PFSK-1 (cell line): ENCODE results near the gene DIAPH1.

Experiments used
- POLR2AphosphoS5 ChIP-seq: IDR thresholded peaks from 2 replicates; pipeline ENCODE4 v1.6.1; 2012; ENCODE audit warnings: low read depth, mild to moderate bottlenecking, control low read depth, low read length, moderate library complexity
- SIN3A ChIP-seq: IDR thresholded peaks from 2 replicates; pipeline ENCODE4 v1.6.1; 2012; ENCODE audit warnings: mild to moderate bottlenecking, low read length, moderate library complexity, borderline replicate concordance; ENCODE audit not compliant: insufficient read depth
- TF ChIP-seq, protein P1 (sequence below), 2 experiments: IDR thresholded peaks; 2 replicates each; pipeline versions ENCODE4 v1.6.1 to v1.8.0; 2011 to 2012; ENCODE audit warnings: low read depth in 2 of 2, low read length in 2 of 2, control low read depth in 1 of 2, inconsistent platforms in 1 of 2, mild to moderate bottlenecking in 1 of 2, moderate library complexity in 1 of 2; ENCODE audit not compliant: insufficient read depth in 1 of 2

DNA sequence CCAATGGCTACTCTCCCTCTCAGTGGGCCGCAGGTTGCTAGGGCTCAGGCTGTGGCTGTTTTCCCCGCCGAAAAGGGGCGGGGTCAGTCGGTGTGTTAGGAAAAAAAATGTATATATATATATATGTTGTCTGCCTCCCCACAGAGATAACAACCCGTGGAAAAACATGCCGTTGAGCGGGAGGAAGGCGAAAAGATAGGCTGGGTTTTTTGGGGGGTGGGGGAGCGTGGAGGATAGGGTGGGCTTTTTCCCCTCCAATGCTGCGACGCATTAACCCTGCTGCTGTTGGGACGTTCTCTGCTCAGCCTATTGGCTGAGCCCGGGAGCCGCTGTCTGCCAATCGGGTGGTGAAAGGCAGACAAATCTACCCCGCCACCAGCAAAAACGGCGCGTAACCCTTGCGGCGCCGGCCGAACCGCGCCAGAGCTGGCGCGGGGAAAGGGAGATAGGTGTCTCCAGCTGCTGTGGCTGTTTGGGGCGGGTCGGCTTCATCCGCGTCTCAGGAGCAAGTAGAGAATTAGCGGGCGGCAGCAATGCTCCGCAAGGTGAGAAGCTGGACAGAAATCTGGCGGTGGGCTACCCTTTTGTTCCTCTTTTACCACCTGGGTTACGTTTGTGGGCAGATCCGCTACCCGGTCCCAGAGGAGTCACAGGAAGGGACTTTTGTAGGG, 134.0 kb downstream of the DIAPH1 start, which contains the start of gene PCDHGC4:
- TF ChIP-seq SIN3A (no peak), POLR2AphosphoS5 (no peak)
- TF ChIP-seq, protein P1, sequence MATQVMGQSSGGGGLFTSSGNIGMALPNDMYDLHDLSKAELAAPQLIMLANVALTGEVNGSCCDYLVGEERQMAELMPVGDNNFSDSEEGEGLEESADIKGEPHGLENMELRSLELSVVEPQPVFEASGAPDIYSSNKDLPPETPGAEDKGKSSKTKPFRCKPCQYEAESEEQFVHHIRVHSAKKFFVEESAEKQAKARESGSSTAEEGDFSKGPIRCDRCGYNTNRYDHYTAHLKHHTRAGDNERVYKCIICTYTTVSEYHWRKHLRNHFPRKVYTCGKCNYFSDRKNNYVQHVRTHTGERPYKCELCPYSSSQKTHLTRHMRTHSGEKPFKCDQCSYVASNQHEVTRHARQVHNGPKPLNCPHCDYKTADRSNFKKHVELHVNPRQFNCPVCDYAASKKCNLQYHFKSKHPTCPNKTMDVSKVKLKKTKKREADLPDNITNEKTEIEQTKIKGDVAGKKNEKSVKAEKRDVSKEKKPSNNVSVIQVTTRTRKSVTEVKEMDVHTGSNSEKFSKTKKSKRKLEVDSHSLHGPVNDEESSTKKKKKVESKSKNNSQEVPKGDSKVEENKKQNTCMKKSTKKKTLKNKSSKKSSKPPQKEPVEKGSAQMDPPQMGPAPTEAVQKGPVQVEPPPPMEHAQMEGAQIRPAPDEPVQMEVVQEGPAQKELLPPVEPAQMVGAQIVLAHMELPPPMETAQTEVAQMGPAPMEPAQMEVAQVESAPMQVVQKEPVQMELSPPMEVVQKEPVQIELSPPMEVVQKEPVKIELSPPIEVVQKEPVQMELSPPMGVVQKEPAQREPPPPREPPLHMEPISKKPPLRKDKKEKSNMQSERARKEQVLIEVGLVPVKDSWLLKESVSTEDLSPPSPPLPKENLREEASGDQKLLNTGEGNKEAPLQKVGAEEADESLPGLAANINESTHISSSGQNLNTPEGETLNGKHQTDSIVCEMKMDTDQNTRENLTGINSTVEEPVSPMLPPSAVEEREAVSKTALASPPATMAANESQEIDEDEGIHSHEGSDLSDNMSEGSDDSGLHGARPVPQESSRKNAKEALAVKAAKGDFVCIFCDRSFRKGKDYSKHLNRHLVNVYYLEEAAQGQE (IDR thresholded peaks at IDR 0.05; ENCODE audit: insufficient read depth in 1 of 2, low read depth in 2 of 2, low read length in 2 of 2), result no peak
